Activated T-cell treated with anti-CD3 and anti-CD28 coated beads, Interleukin-2, amount 50 U/mL, for 72 hours (primary cell): Measurements from ENCODE around the gene MYLK. TPM values are rescaled to one million over a fixed set of nuclear protein-coding genes. Genes with fewer than 3 reads are reported as not detected.

Experiments used
- ATAC-seq, 2 donors: fragments of 150-1000 bp; cut with Tn5 transposase; replicated peaks in 1 of 2; 2 replicates each; pipeline ENCODE4 v1.10.0; 2021; ENCODE audit warnings: moderate library complexity in 2 of 2, mild to moderate bottlenecking in 1 of 2
- DNase-seq, 2 donors: peaks; one replicate each; pipeline ENCODE4 v3.0.0; 2021 to 2022; ENCODE audit warnings: mixed read lengths in 1 of 2
- H3K27ac Mint-ChIP-seq: one replicate; pipeline ENCODE4 v1.8.0; 2022; ENCODE audit warnings: mild to moderate bottlenecking, moderate library complexity, mixed read lengths
- H3K27me3 Mint-ChIP-seq: one replicate; pipeline ENCODE4 v1.8.0; 2022; ENCODE audit warnings: low read depth, mixed read lengths
- H3K36me3 Mint-ChIP-seq, 2 donors: one replicate each; pipeline ENCODE4 v1.8.0; 2022; ENCODE audit warnings: mixed read lengths in 2 of 2, mild to moderate bottlenecking in 1 of 2; ENCODE audit not compliant: insufficient read depth in 2 of 2
- H3K4me1 Mint-ChIP-seq: one replicate; pipeline ENCODE4 v1.8.0; 2022; ENCODE audit warnings: low read depth, mixed read lengths
- H3K4me3 Mint-ChIP-seq, 2 donors: one replicate each; pipeline ENCODE4 v1.8.0; 2022; ENCODE audit warnings: mild to moderate bottlenecking in 2 of 2, mixed read lengths in 2 of 2, moderate library complexity in 2 of 2
- H3K9me3 Mint-ChIP-seq, 2 donors: one replicate each; pipeline ENCODE4 v1.8.0; 2022; ENCODE audit warnings: mixed read lengths in 2 of 2
- total RNA-seq, 2 donors: library from RNA; stranded (reverse); gene quantifications; one replicate each; pipeline ENCODE4 v1.2.3, GENCODE V29; 2022

Gene MYLK
- total RNA-seq, 2 donors from 2014 or later, result not detected

DNA sequence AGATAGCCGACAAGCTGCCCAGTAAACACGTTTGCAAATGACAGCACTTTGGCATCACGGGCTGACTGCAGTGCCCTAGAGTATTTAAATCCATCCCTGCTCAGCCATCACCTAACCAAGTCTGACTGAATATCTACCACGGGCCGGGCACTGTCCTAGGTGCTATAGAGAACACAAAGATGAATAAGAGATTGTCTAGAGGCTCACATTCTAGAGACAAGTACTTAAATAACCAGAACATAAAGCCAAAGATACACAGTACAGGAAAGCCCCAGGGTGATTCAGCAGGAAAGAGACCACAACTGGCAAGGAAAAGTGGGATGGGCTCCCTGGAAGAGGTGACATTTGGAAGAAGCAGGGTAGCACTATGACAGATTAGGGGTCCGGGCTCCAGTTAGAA, 103.5 kb downstream of the MYLK start:
- H3K27me3 Mint-ChIP-seq, result peaks cover 11% of the 10 kb centered on the region
- no peaks in the 10 kb centered on the region for H3K36me3 Mint-ChIP-seq
- no peaks in the 10 kb centered on the region for H3K9me3 Mint-ChIP-seq
- H3K4me3 Mint-ChIP-seq, result no peak overlapping the region
- no peaks in the 10 kb centered on the region for H3K4me1 Mint-ChIP-seq
- H3K27ac Mint-ChIP-seq, result no peak overlapping the region
- no peak for DNase-seq
- no peak for ATAC-seq

DNA sequence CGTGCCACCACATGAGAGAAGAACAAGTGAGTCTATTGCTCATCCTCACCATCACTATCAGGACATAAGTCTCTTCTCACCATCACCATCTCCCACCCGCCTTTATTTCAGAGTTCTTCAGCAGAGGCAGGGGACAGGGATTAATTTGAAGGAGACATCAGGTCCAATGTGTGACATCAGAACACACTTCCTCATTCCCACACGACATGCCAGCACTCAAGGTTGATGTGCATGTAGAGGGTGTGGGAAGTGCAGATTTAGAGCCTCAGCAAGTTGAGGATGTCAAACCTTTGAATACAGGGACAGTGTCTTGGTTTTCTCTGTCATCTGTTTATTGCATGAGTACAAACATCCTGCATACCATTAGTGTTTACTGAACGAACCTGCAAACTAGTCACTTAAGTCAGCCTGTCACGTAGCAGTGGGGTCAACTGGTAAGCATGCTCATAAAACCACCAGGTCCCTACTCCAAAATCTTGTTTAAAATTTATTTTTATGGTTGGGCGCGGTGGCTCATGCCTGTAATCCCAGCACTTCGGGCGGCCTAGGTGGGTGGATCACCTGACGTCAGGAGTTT, 104.4 kb downstream of the MYLK start:
- ATAC-seq, result no peak

DNA sequence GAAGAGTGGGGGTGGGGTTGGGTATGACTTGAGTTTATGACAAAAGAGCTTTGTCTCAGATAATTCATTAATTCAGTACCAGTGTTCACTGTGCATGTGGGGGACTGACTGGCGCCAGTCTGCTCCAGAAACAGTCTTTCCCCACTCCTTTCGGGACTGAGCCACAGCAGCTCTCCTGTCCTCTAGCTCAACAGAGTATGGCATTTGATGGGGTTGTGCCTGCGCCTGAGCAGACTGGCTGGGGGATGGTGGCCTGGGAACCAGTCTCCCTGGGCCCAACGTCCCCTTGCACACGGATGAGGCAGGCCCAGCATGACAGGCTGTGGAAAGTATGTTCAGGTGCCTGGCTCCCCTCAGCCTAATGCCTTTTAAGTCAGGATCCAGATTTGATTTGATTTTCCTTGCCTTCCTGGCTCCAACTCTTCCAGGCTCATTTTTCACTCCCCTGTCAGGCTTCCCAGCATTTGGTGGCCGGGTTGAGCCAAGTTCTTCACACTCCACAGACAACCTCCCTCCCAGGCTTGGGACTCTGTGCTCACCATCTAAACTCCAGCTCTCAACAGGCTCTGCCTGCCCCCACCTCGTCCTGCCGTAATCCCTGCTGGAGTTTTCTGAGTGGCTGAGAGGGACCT, 105.0 kb downstream of the MYLK start:
- ATAC-seq, result no peak
- Mint-ChIP-seq H3K36me3 (no peaks in the 10 kb centered on the region), H3K4me3 (no peak overlapping the region), H3K4me1 (no peaks in the 10 kb centered on the region), H3K27me3 (peaks cover 5% of the 10 kb centered on the region), H3K27ac (no peak overlapping the region), H3K9me3 (no peaks in the 10 kb centered on the region)
- DNase-seq, result no peak

More for the DNA sequence above, 104.4 kb downstream of the MYLK start:
- no peaks in the 10 kb centered on the region for H3K9me3 Mint-ChIP-seq
- no peak overlapping the region for H3K4me3 Mint-ChIP-seq
- DNase-seq, result no peak
- no peak overlapping the region for H3K27ac Mint-ChIP-seq
- H3K36me3 Mint-ChIP-seq, result no peaks in the 10 kb centered on the region
- H3K4me1 Mint-ChIP-seq, result no peaks in the 10 kb centered on the region
- peaks cover 5% of the 10 kb centered on the region for H3K27me3 Mint-ChIP-seq

DNA sequence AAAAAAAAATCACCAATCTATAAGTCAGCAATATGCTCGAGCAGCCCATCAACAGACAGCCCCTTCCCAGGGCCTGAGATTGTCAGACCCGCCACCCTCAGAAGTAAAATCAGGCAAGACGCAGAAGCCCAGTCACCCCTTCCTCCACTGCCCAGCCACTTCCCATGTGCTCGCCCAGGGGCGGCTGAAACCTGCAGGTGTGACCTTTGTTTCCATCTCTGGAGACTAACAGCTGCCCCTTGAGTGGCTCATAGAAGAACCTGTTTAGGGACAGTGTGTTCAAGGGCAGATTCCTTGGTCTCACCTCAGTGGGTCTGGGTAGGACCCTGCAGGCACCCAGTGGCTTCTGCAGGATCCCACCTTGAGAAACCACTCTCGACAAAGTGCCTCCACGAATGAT, 105.6 kb downstream of the MYLK start:
- ATAC-seq (no peak), DNase-seq (no peak)
- Mint-ChIP-seq H3K9me3 (no peaks in the 10 kb centered on the region), H3K4me1 (no peaks in the 10 kb centered on the region), H3K27ac (no peak overlapping the region), H3K36me3 (no peaks in the 10 kb centered on the region), H3K4me3 (no peak overlapping the region), H3K27me3 (peaks cover 5% of the 10 kb centered on the region)

DNA sequence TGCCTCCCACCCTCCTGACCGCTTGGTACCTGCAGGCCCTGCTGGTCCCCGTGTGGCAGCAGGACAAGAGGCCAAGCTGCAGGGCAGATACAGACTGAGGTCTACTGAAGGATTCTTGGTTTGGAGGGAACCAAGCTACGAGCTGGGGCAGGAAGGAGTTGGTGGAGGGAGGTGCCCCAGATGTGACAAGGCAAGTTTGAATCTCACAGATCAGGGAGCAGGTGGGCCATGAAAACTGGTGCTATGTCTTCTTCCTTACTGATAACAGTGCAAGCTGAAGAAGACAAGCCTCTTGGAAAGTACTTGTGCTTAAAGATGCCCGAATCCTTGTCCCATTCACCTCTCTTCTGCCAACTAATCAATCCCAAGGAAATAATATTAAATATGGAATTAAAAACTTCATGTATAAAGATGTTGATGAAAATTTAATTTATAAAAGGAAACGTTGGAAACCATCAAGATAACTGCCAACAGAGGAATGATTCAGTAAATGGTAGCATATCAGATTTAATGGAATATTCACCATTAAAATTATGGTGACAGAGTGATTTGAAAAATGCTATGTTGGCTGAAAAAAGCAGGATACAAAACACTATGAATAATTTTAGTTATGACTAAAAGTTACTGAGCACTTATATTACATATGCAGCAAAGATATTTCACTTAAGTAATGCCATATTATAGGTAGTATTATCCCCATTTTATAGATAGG, 107.9 kb downstream of the MYLK start:
- Mint-ChIP-seq H3K4me3 (no peak overlapping the region), H3K27me3 (peaks cover 5% of the 10 kb centered on the region), H3K4me1 (no peaks in the 10 kb centered on the region), H3K36me3 (no peaks in the 10 kb centered on the region), H3K27ac (no peak overlapping the region), H3K9me3 (no peaks in the 10 kb centered on the region)
- ATAC-seq (no peak), DNase-seq (no peak)

DNA sequence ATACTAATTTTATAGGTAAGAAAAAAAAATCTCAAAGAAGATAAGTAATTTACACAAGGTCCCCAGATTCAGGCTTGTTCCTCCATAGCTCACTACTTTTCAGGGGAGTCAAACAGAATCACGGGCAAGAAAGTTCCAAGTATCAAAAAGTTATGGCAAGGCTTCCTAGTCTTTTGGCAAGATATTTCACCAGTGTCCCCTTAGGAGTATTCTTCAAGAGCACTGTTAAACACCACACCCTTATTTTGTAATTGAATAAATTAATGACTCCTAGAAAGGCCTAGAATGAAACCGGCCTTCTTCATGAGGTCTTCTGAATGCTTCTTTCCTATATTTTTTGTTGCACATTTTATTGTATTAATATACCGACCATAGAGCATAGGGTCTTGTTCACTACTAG, 109.7 kb downstream of the MYLK start:
- no peaks in the 10 kb centered on the region for H3K9me3 Mint-ChIP-seq
- H3K4me3 Mint-ChIP-seq, result no peak overlapping the region
- no peak overlapping the region for H3K27ac Mint-ChIP-seq
- H3K36me3 Mint-ChIP-seq, result no peaks in the 10 kb centered on the region
- peaks cover 3% of the 10 kb centered on the region for H3K27me3 Mint-ChIP-seq
- ATAC-seq (no peak), DNase-seq (no peak)
- H3K4me1 Mint-ChIP-seq, result no peaks in the 10 kb centered on the region

DNA sequence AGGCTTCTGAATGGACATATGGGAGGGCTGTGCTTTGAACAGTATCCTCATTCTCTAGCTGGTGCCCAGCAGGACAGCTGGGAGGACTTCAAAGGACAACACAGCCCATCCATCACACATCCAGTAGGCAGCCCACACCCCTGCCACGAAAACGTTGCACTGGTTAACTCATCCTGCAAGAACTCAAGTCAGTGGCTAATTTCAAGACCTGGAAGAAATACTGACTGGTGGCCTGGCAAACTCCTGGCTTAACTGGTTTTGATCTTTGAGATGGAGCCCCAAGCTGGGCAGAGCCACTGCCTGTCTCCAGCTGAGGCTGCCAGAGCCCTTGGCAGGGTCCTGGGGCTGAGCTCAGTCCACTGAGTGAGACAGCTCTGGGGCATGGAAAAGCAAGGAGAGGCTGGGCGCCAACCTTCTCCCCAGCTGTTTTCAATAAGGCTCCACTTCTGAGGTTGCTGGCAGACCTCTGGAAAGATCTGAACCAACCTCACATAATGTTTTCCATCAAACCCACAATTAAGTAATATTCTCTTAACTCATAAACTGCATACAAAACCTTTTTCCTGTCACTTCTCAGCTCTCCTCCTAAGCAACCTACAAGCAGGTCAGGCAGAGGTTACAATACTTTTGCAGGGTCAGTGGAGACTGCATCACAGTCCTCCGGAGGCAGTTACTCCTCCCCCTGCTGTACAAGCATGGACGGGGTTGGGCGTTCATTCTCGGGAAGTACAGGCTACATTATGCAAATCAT, 110.3 kb downstream of the MYLK start:
- DNase-seq, result no peak
- H3K4me1 Mint-ChIP-seq, result no peaks in the 10 kb centered on the region
- no peak overlapping the region for H3K27ac Mint-ChIP-seq
- no peaks in the 10 kb centered on the region for H3K36me3 Mint-ChIP-seq
- ATAC-seq, result no peak
- no peak overlapping the region for H3K4me3 Mint-ChIP-seq
- H3K9me3 Mint-ChIP-seq, result no peaks in the 10 kb centered on the region
- H3K27me3 Mint-ChIP-seq, result no peaks in the 10 kb centered on the region

DNA sequence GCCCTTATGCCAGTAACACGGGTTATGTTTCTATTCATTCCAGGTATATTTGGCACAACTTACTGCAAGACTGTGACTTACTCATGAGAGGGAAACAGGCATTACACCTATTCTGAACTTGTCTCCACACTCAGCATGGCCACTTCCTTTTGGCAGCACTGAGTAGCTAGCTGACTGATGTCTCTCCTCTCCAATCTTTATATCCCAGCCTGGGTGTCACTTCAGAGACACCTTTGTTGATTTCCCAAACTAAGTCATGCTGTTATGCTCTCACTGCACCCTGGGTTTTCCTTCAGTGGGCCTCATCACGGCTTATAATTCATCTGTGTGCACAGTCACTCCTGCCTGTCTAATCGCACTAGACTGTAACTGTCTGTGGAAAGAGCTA, 114.8 kb downstream of the MYLK start:
- H3K4me1 Mint-ChIP-seq, result no peaks in the 10 kb centered on the region
- no peak overlapping the region for H3K4me3 Mint-ChIP-seq
- H3K27ac Mint-ChIP-seq, result no peak overlapping the region
- ATAC-seq, result no peak
- no peaks in the 10 kb centered on the region for H3K36me3 Mint-ChIP-seq
- H3K9me3 Mint-ChIP-seq, result no peaks in the 10 kb centered on the region
- no peak for DNase-seq
- peaks cover 2% of the 10 kb centered on the region for H3K27me3 Mint-ChIP-seq

DNA sequence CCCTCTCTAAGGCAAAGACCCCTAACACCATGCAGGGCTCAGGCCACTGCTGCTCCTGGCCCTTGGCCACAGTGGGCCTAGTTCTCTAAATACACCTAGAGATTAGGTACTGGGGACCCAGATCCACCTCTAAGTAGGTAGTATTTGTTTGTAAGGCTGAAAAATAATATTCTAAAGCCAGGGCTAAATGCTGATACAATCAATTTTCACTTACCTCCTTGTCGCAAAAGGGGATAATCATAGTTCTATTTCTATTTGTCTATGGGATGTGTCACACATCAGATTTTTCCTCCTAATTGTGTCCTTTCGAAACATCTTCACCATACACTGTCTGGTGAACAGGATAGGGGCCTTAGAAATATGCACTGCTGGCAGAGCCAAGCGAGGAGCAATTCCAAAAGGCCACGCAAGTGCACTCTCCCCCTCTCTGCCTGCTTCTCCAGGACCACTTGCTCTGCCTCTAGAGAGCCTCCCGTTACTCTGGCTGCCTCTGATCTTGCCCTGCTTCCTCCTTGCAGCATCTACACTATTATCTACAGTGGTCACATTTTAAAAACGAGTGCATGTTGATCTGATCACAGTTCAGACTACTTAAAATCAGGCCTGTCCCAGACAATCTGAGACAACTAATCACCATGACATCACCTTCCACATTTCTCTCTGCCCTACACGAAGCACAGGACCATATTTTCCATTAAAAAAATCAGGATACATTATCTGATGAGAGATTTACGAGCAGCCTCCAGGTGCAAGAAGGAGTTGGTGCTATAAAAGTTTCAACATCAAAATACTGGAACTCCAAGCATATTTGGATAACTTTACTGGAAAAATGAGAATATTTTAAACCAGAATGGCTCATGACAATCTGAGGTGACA, 115.4 kb downstream of the MYLK start:
- no peak overlapping the region for H3K27ac Mint-ChIP-seq
- H3K9me3 Mint-ChIP-seq, result no peaks in the 10 kb centered on the region
- DNase-seq (no peak), ATAC-seq (no peak)
- H3K27me3 Mint-ChIP-seq, result peaks cover 8% of the 10 kb centered on the region
- no peak overlapping the region for H3K4me3 Mint-ChIP-seq
- no peaks in the 10 kb centered on the region for H3K4me1 Mint-ChIP-seq
- no peaks in the 10 kb centered on the region for H3K36me3 Mint-ChIP-seq

DNA sequence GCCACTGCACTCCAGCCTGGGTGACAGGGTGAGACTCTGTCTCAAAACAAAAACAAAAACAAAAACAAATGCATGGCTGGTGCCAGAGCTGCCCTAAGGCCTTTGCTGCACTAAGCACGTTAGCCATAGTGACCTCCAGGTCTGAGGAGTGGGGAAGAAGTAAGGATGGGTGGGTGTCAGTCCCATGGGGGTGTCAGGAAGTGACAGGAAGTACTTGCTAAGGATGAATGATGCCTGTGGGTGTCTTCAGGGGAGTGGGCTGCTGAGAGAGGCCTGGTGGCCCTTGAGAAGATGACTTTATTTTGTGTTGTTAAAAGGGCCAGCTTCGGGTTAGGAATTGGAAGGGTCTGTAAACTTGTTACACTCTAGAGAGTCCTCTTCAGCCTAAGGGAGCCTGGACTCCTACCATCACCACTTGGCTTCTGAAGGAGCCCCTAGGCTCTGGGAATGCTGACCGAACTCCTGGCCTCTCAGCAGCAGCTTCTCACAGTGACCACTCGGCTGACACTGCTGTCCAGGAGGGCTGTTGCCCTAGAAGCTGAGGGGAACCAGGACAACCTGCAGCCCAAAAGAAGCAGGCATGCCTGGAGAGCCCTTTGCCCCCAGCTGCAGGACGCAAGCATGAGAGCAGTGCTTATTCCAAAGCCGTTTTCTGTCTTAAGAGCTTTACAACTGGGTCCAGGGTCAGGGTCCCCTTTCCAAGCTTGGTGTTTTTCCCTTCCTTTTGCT, 116.4 kb downstream of the MYLK start:
- Mint-ChIP-seq H3K27me3 (peaks cover 11% of the 10 kb centered on the region), H3K27ac (no peak overlapping the region), H3K36me3 (no peaks in the 10 kb centered on the region), H3K4me1 (no peaks in the 10 kb centered on the region), H3K9me3 (no peaks in the 10 kb centered on the region), H3K4me3 (no peak overlapping the region)
- DNase-seq (no peak), ATAC-seq (no peak)

DNA sequence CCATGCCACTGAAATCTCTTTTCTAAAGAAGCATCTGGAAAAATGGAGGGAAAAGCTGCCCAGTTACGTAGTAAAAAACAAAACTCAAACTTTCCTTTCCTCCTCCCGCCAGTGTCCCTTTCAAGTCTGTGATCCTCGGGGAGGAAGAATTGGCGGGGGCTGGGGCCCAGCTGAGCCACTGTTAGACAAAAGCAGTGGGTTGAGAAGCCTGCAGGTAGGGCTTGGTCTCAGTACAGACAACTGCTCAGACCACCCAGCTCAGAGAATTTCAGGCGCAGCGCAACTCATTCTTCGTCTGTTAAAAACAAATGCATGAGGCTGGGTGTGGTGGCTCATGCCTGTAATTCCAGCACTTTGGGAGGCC, 117.1 kb downstream of the MYLK start:
- no peak for ATAC-seq
- H3K4me1 Mint-ChIP-seq, result no peaks in the 10 kb centered on the region
- no peak overlapping the region for H3K27ac Mint-ChIP-seq
- H3K27me3 Mint-ChIP-seq, result peaks cover 11% of the 10 kb centered on the region
- H3K9me3 Mint-ChIP-seq, result no peaks in the 10 kb centered on the region
- H3K36me3 Mint-ChIP-seq, result no peaks in the 10 kb centered on the region
- no peak overlapping the region for H3K4me3 Mint-ChIP-seq
- DNase-seq, result no peak

DNA sequence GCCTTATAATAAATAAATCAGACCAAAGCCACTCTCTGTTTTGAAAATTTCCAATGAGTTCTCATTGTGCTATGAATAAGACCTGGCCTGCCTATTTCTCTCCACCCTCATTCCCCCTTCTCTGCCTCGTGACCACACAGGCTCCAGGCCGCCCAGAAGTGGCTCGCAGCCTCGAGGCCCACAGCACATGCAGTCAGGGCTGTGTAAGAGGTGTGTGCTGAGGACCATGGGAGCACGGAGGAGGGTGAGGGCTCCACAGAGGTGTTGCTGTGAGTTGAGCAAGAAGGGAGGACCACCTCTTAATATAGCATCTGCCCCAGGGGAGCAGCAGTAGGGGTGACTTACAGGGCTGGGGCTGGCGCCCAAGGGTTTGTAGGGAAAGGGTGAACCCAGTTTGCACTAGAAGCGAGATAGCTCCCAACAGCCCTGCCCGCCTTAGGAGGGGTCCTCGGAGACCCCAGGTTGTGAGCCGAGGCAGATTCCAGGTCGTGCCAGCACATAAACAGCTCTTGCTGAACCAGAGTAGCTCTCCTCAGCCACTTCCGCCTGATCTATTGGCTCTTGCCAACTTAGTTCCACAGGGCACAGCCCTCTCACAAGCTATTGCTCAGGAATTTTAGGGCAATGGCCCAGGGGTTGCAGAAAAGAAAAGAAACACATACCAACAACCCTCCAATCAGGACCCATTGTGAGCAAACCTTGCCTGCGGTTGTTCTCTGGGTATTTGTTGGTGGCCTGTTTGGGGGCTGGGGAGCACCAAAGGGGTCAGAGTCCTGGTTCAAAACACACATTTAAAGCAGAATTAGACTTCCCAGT, 117.7 kb downstream of the MYLK start:
- Mint-ChIP-seq H3K9me3 (no peaks in the 10 kb centered on the region), H3K36me3 (no peaks in the 10 kb centered on the region), H3K4me3 (no peak overlapping the region), H3K4me1 (no peaks in the 10 kb centered on the region), H3K27ac (no peak overlapping the region), H3K27me3 (peaks cover 11% of the 10 kb centered on the region)
- ATAC-seq (no peak), DNase-seq (no peak)
